Measurements from ENCODE around the gene KCNJ12. TPM values are rescaled to one million over a fixed set of nuclear protein-coding genes. Genes with fewer than 3 reads are reported as not detected.
"Not testable (repeated sequence)": the region's sequence is repeated elsewhere in the genome, so short reads cannot be mapped to it uniquely, and the experiment has no call there.

KCNJ12 gene
- total RNA-seq, 1 experiment from 2014 or later = 1.2 TPM

- intact Hi-C loops (cut with micrococcal nuclease; ENCODE audit: unreplicated experiment); H3K27me3 ChIP-seq (replicated peaks; ENCODE audit: insufficient read depth, low read depth, low read length, poor library complexity); H3K4me1 ChIP-seq (ENCODE audit: insufficient read depth, low read length, poor library complexity, severe bottlenecking); CTCF ChIA-PET; H3K9me3 ChIP-seq (ENCODE audit: low read depth, low read length, poor library complexity, severe bottlenecking); POLR2A ChIA-PET (ENCODE audit: low non-redundant PET); BruUV-seq (replicated peaks); H3K36me3 ChIP-seq (ENCODE audit: insufficient read depth, low read length, poor library complexity, severe bottlenecking); DNase-seq (ENCODE audit: low spot score); H3K4me3 ChIP-seq (ENCODE audit: low read depth, low read length, poor library complexity, severe bottlenecking); H3K27ac ChIP-seq (ENCODE audit: low read depth, low read length, poor library complexity, severe bottlenecking): not testable (repeated sequence)
Measured at GRCh38 chr17:21438316-21439014, 62.3 kb downstream of the KCNJ12 start.

GRCh38 chr17:21439015-21439336 is 62.8 kb downstream of the KCNJ12 start:
- intact Hi-C loops (cut with micrococcal nuclease; ENCODE audit: unreplicated experiment) = not testable (repeated sequence)

GRCh38 chr17:21445091-21445650 is 69.0 kb downstream of the KCNJ12 start:
- BruUV-seq (replicated peaks) = no TSS peak
- intact Hi-C loops (cut with micrococcal nuclease; ENCODE audit: unreplicated experiment) = no loop called here
- ChIA-PET POLR2A (ENCODE audit: low non-redundant PET) (no interaction called here), CTCF (interaction anchor here (0.9 kb wide), 1 partner anchor 12 kb away, joined by 3 read pairs; no protein-coding TSS in a partner anchor)
- Histone ChIP-seq H3K27me3 (replicated peaks; ENCODE audit: insufficient read depth, low read depth, low read length, poor library complexity) (no peaks in the 10 kb centered on the region), H3K36me3 (ENCODE audit: insufficient read depth, low read length, poor library complexity, severe bottlenecking) (no peaks in the 10 kb centered on the region), H3K27ac (ENCODE audit: low read depth, low read length, poor library complexity, severe bottlenecking) (no peak overlapping the region), H3K4me1 (ENCODE audit: insufficient read depth, low read length, poor library complexity, severe bottlenecking) (no peaks in the 10 kb centered on the region), H3K4me3 (ENCODE audit: low read depth, low read length, poor library complexity, severe bottlenecking) (no peak overlapping the region), H3K9me3 (ENCODE audit: low read depth, low read length, poor library complexity, severe bottlenecking) (no peaks in the 10 kb centered on the region)
- DNase-seq (ENCODE audit: low spot score) = no peak
- TF ChIP-seq EZH2 (IDR thresholded peaks at IDR 0.05; ENCODE audit: borderline replicate concordance, low read depth, low read length, poor library complexity, severe bottlenecking) (no peak), CTCF (conservative IDR thresholded peaks at IDR 0.05; ENCODE audit: low read depth, low read length) (no peak)

More at GRCh38 chr17:21439015-21439336, 62.8 kb downstream of the KCNJ12 start:
- CTCF ChIA-PET; H3K9me3 ChIP-seq (ENCODE audit: low read depth, low read length, poor library complexity, severe bottlenecking); POLR2A ChIA-PET (ENCODE audit: low non-redundant PET); DNase-seq (ENCODE audit: low spot score); H3K27ac ChIP-seq (ENCODE audit: low read depth, low read length, poor library complexity, severe bottlenecking); H3K4me3 ChIP-seq (ENCODE audit: low read depth, low read length, poor library complexity, severe bottlenecking); BruUV-seq (replicated peaks); H3K27me3 ChIP-seq (replicated peaks; ENCODE audit: insufficient read depth, low read depth, low read length, poor library complexity); H3K36me3 ChIP-seq (ENCODE audit: insufficient read depth, low read length, poor library complexity, severe bottlenecking); H3K4me1 ChIP-seq (ENCODE audit: insufficient read depth, low read length, poor library complexity, severe bottlenecking): not testable (repeated sequence)

GRCh38 chr17:21447552-21447951 is 71.4 kb downstream of the KCNJ12 start:
- H3K36me3 ChIP-seq (ENCODE audit: insufficient read depth, low read length, poor library complexity, severe bottlenecking); H3K9me3 ChIP-seq (ENCODE audit: low read depth, low read length, poor library complexity, severe bottlenecking); H3K27ac ChIP-seq (ENCODE audit: low read depth, low read length, poor library complexity, severe bottlenecking); DNase-seq (ENCODE audit: low spot score); CTCF ChIA-PET; BruUV-seq (replicated peaks); POLR2A ChIA-PET (ENCODE audit: low non-redundant PET); H3K4me1 ChIP-seq (ENCODE audit: insufficient read depth, low read length, poor library complexity, severe bottlenecking); H3K4me3 ChIP-seq (ENCODE audit: low read depth, low read length, poor library complexity, severe bottlenecking); intact Hi-C loops (cut with micrococcal nuclease; ENCODE audit: unreplicated experiment); H3K27me3 ChIP-seq (replicated peaks; ENCODE audit: insufficient read depth, low read depth, low read length, poor library complexity): not testable (repeated sequence)
